ENCODE measurements around the gene CAPN12. TPM values are rescaled to one million over a fixed set of nuclear protein-coding genes. Genes with fewer than 3 reads are reported as not detected.

The CAPN12 gene
- total and polyA plus RNA-seq, 2 experiments from 2014 or later = 19.1 to 20.5 TPM

DNA sequence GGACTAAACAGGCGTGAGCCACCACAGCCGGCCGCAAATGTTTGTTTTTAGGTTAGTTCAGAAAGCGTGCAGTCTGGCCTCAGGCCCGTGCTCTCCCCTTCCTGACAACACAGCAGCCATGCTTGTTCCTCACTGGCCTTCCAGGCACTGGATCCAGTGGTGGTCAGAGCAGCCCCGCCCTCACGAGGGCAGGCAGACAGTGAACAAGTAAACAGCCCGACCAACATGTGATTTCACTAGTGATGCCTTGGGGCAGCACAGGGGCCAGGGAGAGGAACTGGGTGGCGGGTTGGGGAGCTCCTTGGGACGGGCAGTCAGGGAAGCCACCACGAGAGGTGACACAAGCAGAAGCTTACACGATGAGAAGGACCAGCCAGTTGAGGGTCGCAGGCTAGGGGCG lies 40.8 kb downstream of the CAPN12 start:
- H3K36me3 ChIP-seq (ENCODE audit: insufficient read depth) = peaks cover 18% of the 10 kb centered on the region; the same call in 1 of the 2 replicates
- Mint-ChIP-seq H3K4me3 (no peak overlapping the region), H3K27me3 (ENCODE audit: insufficient read depth, low read depth, poor library complexity) (peaks cover 13% of the 10 kb centered on the region), H3K36me3 (ENCODE audit: low read depth) (peaks cover 80% of the 10 kb centered on the region), H3K4me1 (peaks cover 9% of the 10 kb centered on the region), H3K9me3 (no peaks in the 10 kb centered on the region), H3K27ac (no peak overlapping the region)
- H3F3A ChIP-seq (replicated peaks; ENCODE audit: low read depth) = 0 out of 2 replicates have a peak, but pooled peaks cover 14% of the 10 kb centered on the region
- H3K4me1 ChIP-seq (ENCODE audit: insufficient read depth) = peaks cover under 1% of the 10 kb centered on the region; the same call in 1 of the 2 replicates
- DNase-seq (ENCODE audit: low spot score) (no peak), ATAC-seq (no peak)
- H4K20me1 ChIP-seq (replicated peaks; ENCODE audit: insufficient read depth) = no peaks in the 10 kb centered on the region; the same call in none of the 2 replicates
- no peaks in the 10 kb centered on the region for H3K27me3 ChIP-seq (ENCODE audit: insufficient read depth)
- H2AFZ ChIP-seq = no peak overlapping the region
- H3K4me3 ChIP-seq = no peak overlapping the region
- no peak for TF ChIP-seq CREB1 (CRISPR knock-in tag; IDR thresholded peaks at IDR 0.05; ENCODE audit: low read depth)
- TF ChIP-seq ZNF331 (CRISPR knock-in tag; IDR thresholded peaks at IDR 0.05; ENCODE audit: low read depth) = no peak
- no peak for TF ChIP-seq ETS1 (IDR thresholded peaks at IDR 0.05)
- no peak for TF ChIP-seq NANOG (IDR thresholded peaks at IDR 0.05; ENCODE audit: borderline replicate concordance)
- TF ChIP-seq ZNF114 (CRISPR knock-in tag; IDR thresholded peaks at IDR 0.05) = no peak
- no peak for TF ChIP-seq POLR2AphosphoS5 (IDR thresholded peaks at IDR 0.05; ENCODE audit: low read depth)
- TF ChIP-seq, protein P1, sequence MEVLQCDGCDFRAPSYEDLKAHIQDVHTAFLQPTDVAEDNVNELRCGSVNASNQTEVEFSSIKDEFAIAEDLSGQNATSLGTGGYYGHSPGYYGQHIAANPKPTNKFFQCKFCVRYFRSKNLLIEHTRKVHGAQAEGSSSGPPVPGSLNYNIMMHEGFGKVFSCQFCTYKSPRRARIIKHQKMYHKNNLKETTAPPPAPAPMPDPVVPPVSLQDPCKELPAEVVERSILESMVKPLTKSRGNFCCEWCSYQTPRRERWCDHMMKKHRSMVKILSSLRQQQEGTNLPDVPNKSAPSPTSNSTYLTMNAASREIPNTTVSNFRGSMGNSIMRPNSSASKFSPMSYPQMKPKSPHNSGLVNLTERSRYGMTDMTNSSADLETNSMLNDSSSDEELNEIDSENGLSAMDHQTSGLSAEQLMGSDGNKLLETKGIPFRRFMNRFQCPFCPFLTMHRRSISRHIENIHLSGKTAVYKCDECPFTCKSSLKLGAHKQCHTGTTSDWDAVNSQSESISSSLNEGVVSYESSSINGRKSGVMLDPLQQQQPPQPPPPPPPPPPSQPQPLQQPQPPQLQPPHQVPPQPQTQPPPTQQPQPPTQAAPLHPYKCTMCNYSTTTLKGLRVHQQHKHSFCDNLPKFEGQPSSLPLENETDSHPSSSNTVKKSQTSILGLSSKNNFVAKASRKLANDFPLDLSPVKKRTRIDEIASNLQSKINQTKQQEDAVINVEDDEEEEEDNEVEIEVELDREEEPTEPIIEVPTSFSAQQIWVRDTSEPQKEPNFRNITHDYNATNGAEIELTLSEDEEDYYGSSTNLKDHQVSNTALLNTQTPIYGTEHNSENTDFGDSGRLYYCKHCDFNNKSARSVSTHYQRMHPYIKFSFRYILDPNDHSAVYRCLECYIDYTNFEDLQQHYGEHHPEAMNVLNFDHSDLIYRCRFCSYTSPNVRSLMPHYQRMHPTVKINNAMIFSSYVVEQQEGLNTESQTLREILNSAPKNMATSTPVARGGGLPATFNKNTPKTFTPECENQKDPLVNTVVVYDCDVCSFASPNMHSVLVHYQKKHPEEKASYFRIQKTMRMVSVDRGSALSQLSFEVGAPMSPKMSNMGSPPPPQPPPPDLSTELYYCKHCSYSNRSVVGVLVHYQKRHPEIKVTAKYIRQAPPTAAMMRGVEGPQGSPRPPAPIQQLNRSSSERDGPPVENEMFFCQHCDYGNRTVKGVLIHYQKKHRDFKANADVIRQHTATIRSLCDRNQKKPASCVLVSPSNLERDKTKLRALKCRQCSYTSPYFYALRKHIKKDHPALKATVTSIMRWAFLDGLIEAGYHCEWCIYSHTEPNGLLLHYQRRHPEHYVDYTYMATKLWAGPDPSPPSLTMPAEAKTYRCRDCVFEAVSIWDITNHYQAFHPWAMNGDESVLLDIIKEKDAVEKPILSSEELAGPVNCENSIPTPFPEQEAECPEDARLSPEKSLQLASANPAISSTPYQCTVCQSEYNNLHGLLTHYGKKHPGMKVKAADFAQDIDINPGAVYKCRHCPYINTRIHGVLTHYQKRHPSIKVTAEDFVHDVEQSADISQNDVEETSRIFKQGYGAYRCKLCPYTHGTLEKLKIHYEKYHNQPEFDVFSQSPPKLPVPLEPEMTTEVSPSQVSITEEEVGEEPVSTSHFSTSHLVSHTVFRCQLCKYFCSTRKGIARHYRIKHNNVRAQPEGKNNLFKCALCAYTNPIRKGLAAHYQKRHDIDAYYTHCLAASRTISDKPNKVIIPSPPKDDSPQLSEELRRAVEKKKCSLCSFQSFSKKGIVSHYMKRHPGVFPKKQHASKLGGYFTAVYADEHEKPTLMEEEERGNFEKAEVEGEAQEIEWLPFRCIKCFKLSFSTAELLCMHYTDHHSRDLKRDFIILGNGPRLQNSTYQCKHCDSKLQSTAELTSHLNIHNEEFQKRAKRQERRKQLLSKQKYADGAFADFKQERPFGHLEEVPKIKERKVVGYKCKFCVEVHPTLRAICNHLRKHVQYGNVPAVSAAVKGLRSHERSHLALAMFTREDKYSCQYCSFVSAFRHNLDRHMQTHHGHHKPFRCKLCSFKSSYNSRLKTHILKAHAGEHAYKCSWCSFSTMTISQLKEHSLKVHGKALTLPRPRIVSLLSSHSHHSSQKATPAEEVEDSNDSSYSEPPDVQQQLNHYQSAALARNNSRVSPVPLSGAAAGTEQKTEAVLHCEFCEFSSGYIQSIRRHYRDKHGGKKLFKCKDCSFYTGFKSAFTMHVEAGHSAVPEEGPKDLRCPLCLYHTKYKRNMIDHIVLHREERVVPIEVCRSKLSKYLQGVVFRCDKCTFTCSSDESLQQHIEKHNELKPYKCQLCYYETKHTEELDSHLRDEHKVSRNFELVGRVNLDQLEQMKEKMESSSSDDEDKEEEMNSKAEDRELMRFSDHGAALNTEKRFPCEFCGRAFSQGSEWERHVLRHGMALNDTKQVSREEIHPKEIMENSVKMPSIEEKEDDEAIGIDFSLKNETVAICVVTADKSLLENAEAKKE (CRISPR knock-in tag; IDR thresholded peaks at IDR 0.05) = no peak
- no peak for TF ChIP-seq JUNB (IDR thresholded peaks at IDR 0.05; ENCODE audit: unreplicated experiment)
- TF ChIP-seq EZH2 (IDR thresholded peaks at IDR 0.05; ENCODE audit: low read depth, unreplicated experiment) = no peak
- TF ChIP-seq, protein P2, sequence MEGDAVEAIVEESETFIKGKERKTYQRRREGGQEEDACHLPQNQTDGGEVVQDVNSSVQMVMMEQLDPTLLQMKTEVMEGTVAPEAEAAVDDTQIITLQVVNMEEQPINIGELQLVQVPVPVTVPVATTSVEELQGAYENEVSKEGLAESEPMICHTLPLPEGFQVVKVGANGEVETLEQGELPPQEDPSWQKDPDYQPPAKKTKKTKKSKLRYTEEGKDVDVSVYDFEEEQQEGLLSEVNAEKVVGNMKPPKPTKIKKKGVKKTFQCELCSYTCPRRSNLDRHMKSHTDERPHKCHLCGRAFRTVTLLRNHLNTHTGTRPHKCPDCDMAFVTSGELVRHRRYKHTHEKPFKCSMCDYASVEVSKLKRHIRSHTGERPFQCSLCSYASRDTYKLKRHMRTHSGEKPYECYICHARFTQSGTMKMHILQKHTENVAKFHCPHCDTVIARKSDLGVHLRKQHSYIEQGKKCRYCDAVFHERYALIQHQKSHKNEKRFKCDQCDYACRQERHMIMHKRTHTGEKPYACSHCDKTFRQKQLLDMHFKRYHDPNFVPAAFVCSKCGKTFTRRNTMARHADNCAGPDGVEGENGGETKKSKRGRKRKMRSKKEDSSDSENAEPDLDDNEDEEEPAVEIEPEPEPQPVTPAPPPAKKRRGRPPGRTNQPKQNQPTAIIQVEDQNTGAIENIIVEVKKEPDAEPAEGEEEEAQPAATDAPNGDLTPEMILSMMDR (conservative IDR thresholded peaks at IDR 0.05; ENCODE audit: low read depth in 2 of 2) = no peak
- no peak for TF ChIP-seq STAT1 (IDR thresholded peaks at IDR 0.05; ENCODE audit: unreplicated experiment)
- TF ChIP-seq, protein P3, sequence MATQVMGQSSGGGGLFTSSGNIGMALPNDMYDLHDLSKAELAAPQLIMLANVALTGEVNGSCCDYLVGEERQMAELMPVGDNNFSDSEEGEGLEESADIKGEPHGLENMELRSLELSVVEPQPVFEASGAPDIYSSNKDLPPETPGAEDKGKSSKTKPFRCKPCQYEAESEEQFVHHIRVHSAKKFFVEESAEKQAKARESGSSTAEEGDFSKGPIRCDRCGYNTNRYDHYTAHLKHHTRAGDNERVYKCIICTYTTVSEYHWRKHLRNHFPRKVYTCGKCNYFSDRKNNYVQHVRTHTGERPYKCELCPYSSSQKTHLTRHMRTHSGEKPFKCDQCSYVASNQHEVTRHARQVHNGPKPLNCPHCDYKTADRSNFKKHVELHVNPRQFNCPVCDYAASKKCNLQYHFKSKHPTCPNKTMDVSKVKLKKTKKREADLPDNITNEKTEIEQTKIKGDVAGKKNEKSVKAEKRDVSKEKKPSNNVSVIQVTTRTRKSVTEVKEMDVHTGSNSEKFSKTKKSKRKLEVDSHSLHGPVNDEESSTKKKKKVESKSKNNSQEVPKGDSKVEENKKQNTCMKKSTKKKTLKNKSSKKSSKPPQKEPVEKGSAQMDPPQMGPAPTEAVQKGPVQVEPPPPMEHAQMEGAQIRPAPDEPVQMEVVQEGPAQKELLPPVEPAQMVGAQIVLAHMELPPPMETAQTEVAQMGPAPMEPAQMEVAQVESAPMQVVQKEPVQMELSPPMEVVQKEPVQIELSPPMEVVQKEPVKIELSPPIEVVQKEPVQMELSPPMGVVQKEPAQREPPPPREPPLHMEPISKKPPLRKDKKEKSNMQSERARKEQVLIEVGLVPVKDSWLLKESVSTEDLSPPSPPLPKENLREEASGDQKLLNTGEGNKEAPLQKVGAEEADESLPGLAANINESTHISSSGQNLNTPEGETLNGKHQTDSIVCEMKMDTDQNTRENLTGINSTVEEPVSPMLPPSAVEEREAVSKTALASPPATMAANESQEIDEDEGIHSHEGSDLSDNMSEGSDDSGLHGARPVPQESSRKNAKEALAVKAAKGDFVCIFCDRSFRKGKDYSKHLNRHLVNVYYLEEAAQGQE (IDR thresholded peaks at IDR 0.05; ENCODE audit: unreplicated experiment) = no peak
- TF ChIP-seq EZH2phosphoT487 (IDR thresholded peaks at IDR 0.05; ENCODE audit: unreplicated experiment) = no peak
- H3K27ac ChIP-seq (ENCODE audit: low read depth) = no peak overlapping the region
- H3K79me2 ChIP-seq (replicated peaks; ENCODE audit: insufficient read depth) = peaks cover 29% of the 10 kb centered on the region
- H3K4me2 ChIP-seq = no peak overlapping the region
- no peaks in the 10 kb centered on the region for H3K9me2 ChIP-seq (ENCODE audit: insufficient read depth)
